NCI-H2029 (cell line): ENCODE measurements around the gene GHRH.

Experiments used
- DNase-seq: peaks from one replicate; lab custom pipeline; 2025; lab: John Stamatoyannopoulos, UW

GHRH gene

GRCh38 chr20:37290158-37290810 is 28.7 kb upstream of the GHRH start:
- DNase-seq = no peak

DNA sequence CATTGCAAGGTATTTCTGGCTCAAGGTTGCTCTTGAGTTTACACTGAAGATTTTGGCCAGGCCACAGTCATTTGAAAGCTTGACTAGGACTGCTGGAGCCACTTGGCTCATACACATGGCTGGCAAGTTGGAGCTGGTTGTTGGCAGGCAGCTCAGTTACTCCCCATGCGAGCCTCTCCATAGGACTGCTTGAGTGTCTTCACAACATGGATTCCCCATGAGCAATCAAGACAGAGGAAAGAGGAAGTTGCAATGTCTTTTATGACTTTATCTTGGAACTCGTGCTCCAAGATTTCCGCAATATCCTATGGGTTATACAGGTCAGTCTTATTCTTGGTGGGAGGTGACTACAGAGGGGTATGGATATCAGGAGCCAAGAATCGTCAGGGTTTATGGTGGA is 26.5 kb upstream of the GHRH start:
- DNase-seq = no peak

DNA sequence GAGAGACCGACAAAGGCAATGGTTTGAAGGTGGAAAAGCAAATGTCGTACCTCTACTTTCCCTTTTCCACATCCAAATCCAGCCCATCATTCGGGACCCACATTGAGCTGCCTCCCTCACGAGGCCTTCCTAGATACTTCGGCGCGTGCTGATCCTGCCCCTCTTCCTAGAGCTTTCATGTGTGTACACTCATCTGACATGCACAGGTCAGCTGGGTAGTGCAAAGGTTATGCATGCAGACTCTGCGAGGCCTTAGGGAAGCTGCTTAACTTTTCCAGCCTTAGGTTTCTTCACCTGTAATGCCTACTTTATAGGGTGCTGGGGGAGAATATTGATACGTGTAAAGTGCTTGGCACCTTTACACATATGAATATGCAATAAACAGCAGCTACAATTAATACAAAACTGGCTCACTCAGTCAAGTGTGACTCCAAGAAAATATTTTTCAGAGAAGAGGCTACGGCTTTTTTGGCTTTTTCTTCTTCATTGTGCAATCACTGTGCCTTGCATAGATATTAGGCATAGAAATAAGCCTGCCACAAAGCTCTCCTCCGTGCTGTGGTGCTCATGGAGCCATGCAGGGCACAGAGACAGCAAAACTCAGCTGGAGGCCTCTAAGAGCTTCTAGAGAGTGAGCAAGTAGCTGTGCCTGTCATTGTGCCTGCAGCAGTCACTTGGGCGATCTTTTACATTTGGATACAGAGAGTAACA is 24.2 kb upstream of the GHRH start:
- DNase-seq = no peak

DNA sequence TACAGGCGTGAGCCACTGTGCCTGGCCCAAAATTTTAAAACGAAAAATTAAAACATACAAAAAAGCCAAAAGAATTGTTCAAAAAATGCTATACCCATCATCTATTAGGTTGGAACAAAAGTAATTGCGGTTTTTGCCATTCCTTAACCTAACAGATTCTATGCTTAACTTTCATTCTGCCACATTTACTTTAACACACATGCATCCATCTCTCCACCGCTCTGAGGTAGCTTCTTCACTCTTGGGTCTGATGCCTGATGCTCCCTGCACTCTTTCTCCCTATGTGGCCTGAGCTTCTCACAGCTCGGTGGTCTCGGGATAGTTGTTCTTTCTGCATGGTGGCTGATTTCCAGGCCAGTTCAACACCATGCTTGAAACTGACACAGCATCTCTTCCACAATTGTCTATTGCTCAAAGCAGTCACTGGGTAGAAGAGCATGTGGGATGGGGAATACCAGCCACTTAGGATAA is 23.1 kb upstream of the GHRH start:
- DNase-seq = no peak

GRCh38 chr20:37283530-37284195 is 22.0 kb upstream of the GHRH start:
- no peak for DNase-seq

DNA sequence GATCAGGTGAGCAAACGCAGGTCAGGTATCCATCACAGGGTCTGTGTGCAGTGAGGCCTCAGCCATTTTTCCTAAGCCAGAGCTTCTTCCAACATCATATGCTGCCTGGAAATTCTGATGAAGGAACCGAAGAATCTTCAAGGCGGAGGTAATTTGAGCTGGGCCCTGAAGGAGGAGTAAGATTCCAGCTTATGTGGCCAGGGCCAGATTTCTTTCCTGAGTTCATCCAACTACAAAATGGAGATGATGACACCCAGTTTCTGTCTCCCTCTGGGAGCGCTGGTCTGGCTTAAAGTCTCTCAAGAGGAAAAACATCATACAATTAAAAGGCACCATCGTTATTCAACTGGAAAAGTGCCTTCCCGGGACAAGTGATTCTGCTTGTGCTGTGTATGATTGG is 20.9 kb upstream of the GHRH start:
- DNase-seq = no peak

DNA sequence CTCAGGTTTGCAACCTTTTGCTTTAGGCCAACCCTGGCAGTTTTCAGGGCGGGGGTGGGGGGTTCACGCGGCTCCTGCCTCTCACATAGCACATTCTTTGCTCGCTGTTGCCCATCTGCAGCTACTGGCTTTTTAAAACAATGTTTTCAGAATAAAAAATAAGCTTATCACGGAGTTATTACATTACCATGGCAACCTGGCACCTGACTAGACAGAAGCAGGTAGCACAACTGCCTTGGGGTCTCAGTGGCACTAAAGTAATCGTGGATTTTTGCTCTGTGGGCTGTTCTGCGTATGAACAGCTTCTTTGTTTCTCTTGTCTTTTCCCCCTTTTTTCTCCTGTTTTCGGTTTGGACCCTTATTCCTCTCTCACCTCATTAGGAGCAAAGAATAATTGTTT is 18.8 kb upstream of the GHRH start:
- DNase-seq = no peak

DNA sequence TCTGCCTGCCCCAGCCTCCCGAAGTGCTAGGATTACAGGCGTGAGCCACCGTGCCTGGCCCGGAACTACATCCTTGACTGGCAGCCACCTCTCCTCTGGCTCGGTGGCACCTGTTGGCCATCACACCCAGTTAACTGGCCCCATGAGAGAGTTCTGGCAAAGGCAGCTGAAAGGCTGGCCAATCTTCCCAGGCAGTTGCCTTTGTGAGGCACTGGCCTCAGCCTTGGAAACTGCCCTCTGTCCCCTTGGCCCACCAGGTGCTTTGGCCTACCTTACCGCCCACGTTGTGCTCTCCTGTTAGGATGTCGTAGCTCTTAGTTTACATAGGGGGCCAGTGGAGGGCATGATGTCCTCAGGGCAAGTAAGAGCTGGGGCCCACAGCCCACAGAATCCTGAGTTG is 18.2 kb upstream of the GHRH start:
- no peak for DNase-seq

DNA sequence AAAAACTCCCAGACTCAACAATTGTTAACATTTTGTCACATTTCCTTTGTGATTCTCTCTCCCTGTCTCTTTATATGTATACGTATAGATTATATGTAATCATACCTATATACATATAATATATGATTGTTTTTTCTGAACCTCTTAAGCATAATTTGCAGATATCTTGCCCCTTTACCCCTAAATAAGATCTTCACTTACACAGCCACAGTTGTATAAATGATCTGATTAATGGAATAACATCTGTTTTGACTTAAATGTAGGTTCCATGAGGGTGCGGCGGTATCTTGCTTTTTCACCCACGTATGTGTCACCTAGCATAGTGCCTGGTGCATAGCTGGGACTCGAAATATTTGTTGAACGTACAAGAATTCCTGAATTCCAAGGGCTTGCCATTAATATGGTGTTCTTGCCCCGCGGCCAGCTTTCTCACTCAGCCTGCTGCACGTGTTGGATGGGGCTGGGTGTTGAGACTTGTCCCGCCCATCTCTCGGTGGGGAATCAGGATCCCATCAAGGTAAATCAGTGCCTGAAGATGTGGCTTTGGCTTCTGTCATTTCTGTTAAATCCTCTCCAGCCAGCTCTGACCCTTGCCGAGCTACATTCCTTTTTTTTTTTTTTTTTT is 17.5 kb upstream of the GHRH start:
- no peak for DNase-seq

- DNase-seq = no peak
Observed at GRCh38 chr20:37277253-37277593, 15.6 kb upstream of the GHRH start.

GRCh38 chr20:37276494-37277252 is 15.1 kb upstream of the GHRH start:
- peak; percentile 92 for DNase-seq

GRCh38 chr20:37274851-37275524 is 13.4 kb upstream of the GHRH start:
- no peak for DNase-seq

DNA sequence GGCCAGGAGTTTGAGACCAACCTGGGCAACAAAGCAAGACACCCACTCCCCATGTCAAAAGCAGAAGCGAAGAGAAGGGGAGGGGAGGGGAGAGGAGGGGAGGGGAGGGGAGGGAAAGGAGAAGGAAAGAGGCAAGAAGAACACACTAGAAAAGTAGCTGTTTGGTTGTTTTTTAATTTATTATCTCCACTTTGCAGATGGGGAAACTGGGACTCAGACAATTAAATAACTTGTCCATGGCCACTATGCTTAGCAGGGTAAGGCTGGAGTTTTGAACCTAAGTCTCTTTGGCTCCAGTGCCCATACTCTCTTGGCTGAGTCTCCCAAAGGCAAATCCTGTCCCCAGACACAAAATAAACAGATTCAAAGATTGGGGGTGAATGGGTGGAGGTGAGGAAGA is 12.4 kb upstream of the GHRH start:
- DNase-seq = no peak

- DNase-seq = no peak
Observed at GRCh38 chr20:37271421-37271768, 9.8 kb upstream of the GHRH start.

- no peak for DNase-seq
Observed at GRCh38 chr20:37270576-37271420, 9.2 kb upstream of the GHRH start.

- no peak for DNase-seq
Observed at GRCh38 chr20:37267667-37268313, 6.2 kb upstream of the GHRH start.

- DNase-seq = no peak
Observed at GRCh38 chr20:37266940-37267666, 5.5 kb upstream of the GHRH start.

DNA sequence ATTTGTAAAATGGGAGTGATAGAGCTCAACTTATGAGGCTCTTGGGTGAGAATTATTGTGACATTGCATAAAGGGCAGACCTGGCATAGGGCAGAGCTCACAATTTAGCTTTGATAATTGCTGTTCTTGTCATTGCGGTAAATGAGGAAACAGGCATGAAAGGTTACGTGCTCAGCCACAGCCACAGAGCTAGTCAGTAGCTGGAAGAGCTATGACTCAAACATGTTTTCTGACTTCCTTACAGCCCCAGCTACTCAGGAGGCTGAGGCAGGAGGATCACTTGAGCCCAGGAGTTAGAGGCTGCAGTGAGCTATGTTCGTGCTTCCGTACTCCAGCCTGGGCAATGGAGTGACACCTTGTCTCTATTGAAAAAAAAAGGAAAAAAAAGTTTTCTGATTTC is 3.5 kb upstream of the GHRH start:
- DNase-seq = no peak

- no peak for DNase-seq
Observed at GRCh38 chr20:37263686-37264085, 2.1 kb upstream of the GHRH start.

DNA sequence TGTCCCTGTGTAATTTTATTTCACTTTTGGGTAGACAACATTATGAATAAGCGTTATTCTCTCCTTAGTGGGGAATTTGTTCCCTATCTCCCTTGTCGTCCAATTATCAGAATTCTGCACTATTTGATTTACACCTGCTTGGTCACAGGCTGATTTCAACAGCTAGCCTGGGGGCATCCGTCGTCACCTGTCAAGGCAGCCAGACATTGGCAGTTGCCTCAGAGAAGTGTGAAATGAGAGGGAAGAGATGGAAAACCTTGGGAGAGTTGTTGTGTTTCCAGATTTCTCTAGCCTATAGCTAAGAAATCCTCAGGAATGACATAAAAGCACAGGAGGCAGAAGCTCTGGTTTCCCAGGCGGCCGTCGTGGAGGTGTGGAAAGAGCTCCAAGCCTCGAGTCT is 891 bp upstream of the GHRH start:
- DNase-seq = no peak
